ENCODE data around the gene INPP5B. TPM values are rescaled to one million over a fixed set of nuclear protein-coding genes. Genes with fewer than 3 reads are reported as not detected.

The INPP5B gene
- total and polyA plus RNA-seq, 2 experiments from 2014 or later: 10.0 to 34.3 TPM

- peaks cover 20% of the 10 kb centered on the region for H3K79me2 ChIP-seq (ENCODE audit: insufficient read depth)
- TF ChIP-seq EZH2 (IDR thresholded peaks at IDR 0.05; ENCODE audit: insufficient read depth, poor library complexity, severe bottlenecking) (no peak), EZH2phosphoT487 (IDR thresholded peaks at IDR 0.05; ENCODE audit: insufficient read depth, low read depth) (no peak)
- no peaks in the 10 kb centered on the region for H3F3A ChIP-seq (ENCODE audit: insufficient read depth)
- 80 to 87% methylated on average over 2 of the region's 2 CpGs for whole genome bisulfite sequencing, 2 experiments (ENCODE audit: low coverage in 1 of 2, low lambda C conversion rate in 2 of 2, missing lambda C conversion rate in 2 of 2)
- H3K36me3 ChIP-seq (ENCODE audit: low read depth): peaks cover 50% of the 10 kb centered on the region
- H3K27ac ChIP-seq: no peak overlapping the region; the same call in 1 of the 2 replicates
- no peak overlapping the region for H3K4me2 ChIP-seq (ENCODE audit: unreplicated experiment)
- no peaks in the 10 kb centered on the region for H3K9me2 ChIP-seq (ENCODE audit: insufficient read depth)
- DNase-seq: no peak
- no peaks in the 10 kb centered on the region for H3K4me1 ChIP-seq (ENCODE audit: insufficient read depth)
- H3K9me3 ChIP-seq (ENCODE audit: low read depth): no peaks in the 10 kb centered on the region
- in situ Hi-C loops (cut with MboI): no loop called here
- H3K9ac ChIP-seq: no peak overlapping the region
- H4K20me1 ChIP-seq (ENCODE audit: insufficient read depth): no peaks in the 10 kb centered on the region
- H3K4me3 ChIP-seq: no peak overlapping the region
- no peak overlapping the region for H2AFZ ChIP-seq
- no peaks in the 10 kb centered on the region for H3K27me3 ChIP-seq (replicated peaks; ENCODE audit: insufficient read depth)
These were observed 122.9 kb downstream of the INPP5B start for GRCh38 chr1:37824001-37824400.

- Histone ChIP-seq H4K20me1 (ENCODE audit: insufficient read depth) (no peaks in the 10 kb centered on the region), H3K36me3 (ENCODE audit: low read depth) (peaks cover 48% of the 10 kb centered on the region), H3K79me2 (ENCODE audit: insufficient read depth) (peaks cover 14% of the 10 kb centered on the region), H3K9me3 (ENCODE audit: low read depth) (no peaks in the 10 kb centered on the region), H3K9ac (no peak overlapping the region), H3F3A (ENCODE audit: insufficient read depth) (no peaks in the 10 kb centered on the region), H3K27ac (no peak overlapping the region; the same call in 1 of the 2 replicates), H3K9me2 (ENCODE audit: insufficient read depth) (no peaks in the 10 kb centered on the region), H3K4me3 (no peak overlapping the region), H3K4me1 (ENCODE audit: insufficient read depth) (no peaks in the 10 kb centered on the region), H2AFZ (no peak overlapping the region), H3K4me2 (ENCODE audit: unreplicated experiment) (no peak overlapping the region), H3K27me3 (replicated peaks; ENCODE audit: insufficient read depth) (no peaks in the 10 kb centered on the region)
- WGBS, 2 experiments (ENCODE audit: low coverage in 1 of 2, low lambda C conversion rate in 2 of 2, missing lambda C conversion rate in 2 of 2): 78 to 79% methylated on average over 9 of the region's 9 CpGs
- in situ Hi-C loops (cut with MboI): no loop called here
- DNase-seq: peak; percentile 44
- TF ChIP-seq EZH2phosphoT487 (IDR thresholded peaks at IDR 0.05; ENCODE audit: insufficient read depth, low read depth): no peak
- TF ChIP-seq EZH2 (IDR thresholded peaks at IDR 0.05; ENCODE audit: insufficient read depth, poor library complexity, severe bottlenecking): no peak
These were observed 123.7 kb downstream of the INPP5B start for GRCh38 chr1:37822906-37823815.

GRCh38 chr1:37821481-37821880 is 125.4 kb downstream of the INPP5B start:
- Histone ChIP-seq H3K36me3 (ENCODE audit: low read depth) (peaks cover 49% of the 10 kb centered on the region), H3K4me3 (no peak overlapping the region), H4K20me1 (ENCODE audit: insufficient read depth) (no peaks in the 10 kb centered on the region), H3K4me2 (ENCODE audit: unreplicated experiment) (no peak overlapping the region), H3K4me1 (ENCODE audit: insufficient read depth) (no peaks in the 10 kb centered on the region), H2AFZ (no peak overlapping the region), H3K79me2 (ENCODE audit: insufficient read depth) (peaks cover 20% of the 10 kb centered on the region), H3K9ac (no peak overlapping the region), H3K27ac (no peak overlapping the region), H3K27me3 (replicated peaks; ENCODE audit: insufficient read depth) (no peaks in the 10 kb centered on the region), H3K9me3 (ENCODE audit: low read depth) (no peaks in the 10 kb centered on the region), H3F3A (ENCODE audit: insufficient read depth) (no peaks in the 10 kb centered on the region), H3K9me2 (ENCODE audit: insufficient read depth) (no peaks in the 10 kb centered on the region)
- WGBS, 2 experiments (ENCODE audit: low coverage in 1 of 2, low lambda C conversion rate in 2 of 2, missing lambda C conversion rate in 2 of 2): 98 to 99% methylated on average over 2 of the region's 2 CpGs
- in situ Hi-C loops (cut with MboI): no loop called here
- TF ChIP-seq EZH2 (IDR thresholded peaks at IDR 0.05; ENCODE audit: insufficient read depth, poor library complexity, severe bottlenecking): no peak
- TF ChIP-seq EZH2phosphoT487 (IDR thresholded peaks at IDR 0.05; ENCODE audit: insufficient read depth, low read depth): no peak
- no peak for DNase-seq

- H3K9ac ChIP-seq: no peak overlapping the region
- H3K4me1 ChIP-seq (ENCODE audit: insufficient read depth): no peaks in the 10 kb centered on the region
- H3F3A ChIP-seq (ENCODE audit: insufficient read depth): peaks cover 9% of the 10 kb centered on the region; the same call in 1 of the 2 replicates
- H3K9me2 ChIP-seq (ENCODE audit: insufficient read depth): no peaks in the 10 kb centered on the region
- H3K9me3 ChIP-seq (ENCODE audit: low read depth): no peaks in the 10 kb centered on the region
- in situ Hi-C loops (cut with MboI): no loop called here
- H2AFZ ChIP-seq: no peak overlapping the region
- H3K4me3 ChIP-seq: no peak overlapping the region
- DNase-seq: no peak
- H3K79me2 ChIP-seq (ENCODE audit: insufficient read depth): peaks cover 44% of the 10 kb centered on the region
- TF ChIP-seq EZH2phosphoT487 (IDR thresholded peaks at IDR 0.05; ENCODE audit: insufficient read depth, low read depth) (no peak), EZH2 (IDR thresholded peaks at IDR 0.05; ENCODE audit: insufficient read depth, poor library complexity, severe bottlenecking) (no peak)
- H3K27me3 ChIP-seq (replicated peaks; ENCODE audit: insufficient read depth): no peaks in the 10 kb centered on the region
- H3K4me2 ChIP-seq (ENCODE audit: unreplicated experiment): no peak overlapping the region
- 48 to 50% methylated on average over 2 of the region's 2 CpGs for WGBS, 2 experiments (ENCODE audit: low coverage in 1 of 2, low lambda C conversion rate in 2 of 2, missing lambda C conversion rate in 2 of 2)
- no peaks in the 10 kb centered on the region for H4K20me1 ChIP-seq (ENCODE audit: insufficient read depth)
- H3K27ac ChIP-seq: no peak overlapping the region
- H3K36me3 ChIP-seq (ENCODE audit: low read depth): peaks cover 40% of the 10 kb centered on the region
These were observed 129.4 kb downstream of the INPP5B start for GRCh38 chr1:37817481-37817880.

All from GM23248 (cell line).